Caco-2 (cell line): ENCODE measurements around the gene UBE2H. TPM values are rescaled to one million over a fixed set of nuclear protein-coding genes. Genes with fewer than 3 reads are reported as not detected.
"Not testable (repeated sequence)": the region's sequence is repeated elsewhere in the genome, so short reads cannot be mapped to it uniquely, and the experiment has no call there.

Experiments
- BruUV-seq: library from RNA; stranded (reverse); fragments of 400-500 nt; replicated peaks from 2 replicates; lab custom pipeline; 2021; lab: Mats Ljungman, UMichigan
- CTCF ChIA-PET: fragments of 300-600 bp; sonication (Branson Sonifier 250); formaldehyde crosslinking; loops from one replicate; lab custom pipeline; 2022; ENCODE audit warnings: antibody characterized with exemption; lab: Charles Lee
- POLR2A ChIA-PET: fragments of 300-600 bp; sonication (Branson Sonifier 250); formaldehyde crosslinking; loops from one replicate; lab custom pipeline; 2022; ENCODE audit warnings: antibody characterized with exemption; lab: Charles Lee
- DNase-seq, 2 experiments: peaks; one replicate each; pipeline versions ENCODE4 v3.0.0 to v3.0.0-alpha.2; 2020 to 2022
- H3K27me3 ChIP-seq: replicated peaks from 2 replicates; pipeline ENCODE4 v1.6.0; 2011; ENCODE audit warnings: low read length; ENCODE audit not compliant: control insufficient read depth, insufficient read depth
- H3K36me3 ChIP-seq: 2 replicates; pipeline ENCODE4 v1.5.1; 2011; ENCODE audit warnings: low read length; ENCODE audit not compliant: control insufficient read depth, insufficient read depth
- H3K4me1 ChIP-seq: fragments of 250-450 bp; sonication (Bioruptor Pico); 2 replicates; pipeline ENCODE4 v1.5.1; 2020; ENCODE audit warnings: mild to moderate bottlenecking
- H3K4me3 ChIP-seq: 2 replicates; pipeline ENCODE4 v1.5.1; 2011; ENCODE audit warnings: low read depth, mild to moderate bottlenecking, control low read depth, low read length
- H3K9me3 ChIP-seq: fragments of 250-450 bp; sonication (Bioruptor Pico); 2 replicates; pipeline ENCODE4 v1.5.1; 2020; ENCODE audit warnings: mild to moderate bottlenecking, moderate library complexity
- H3K27ac Mint-ChIP-seq: one replicate; pipeline ENCODE4 v1.8.0; 2022; ENCODE audit warnings: mixed read lengths; ENCODE audit not compliant: unreplicated experiment
- H3K27me3 Mint-ChIP-seq: one replicate; pipeline ENCODE4 v1.8.0; 2022; ENCODE audit warnings: mixed read lengths; ENCODE audit not compliant: insufficient read depth, unreplicated experiment
- H3K36me3 Mint-ChIP-seq: one replicate; pipeline ENCODE4 v1.8.0; 2022; ENCODE audit warnings: mild to moderate bottlenecking, mixed read lengths; ENCODE audit not compliant: insufficient read depth, unreplicated experiment
- H3K4me1 Mint-ChIP-seq: one replicate; pipeline ENCODE4 v1.8.0; 2022; ENCODE audit warnings: low read depth, mixed read lengths; ENCODE audit not compliant: unreplicated experiment
- H3K4me3 Mint-ChIP-seq: one replicate; pipeline ENCODE4 v1.8.0; 2022; ENCODE audit warnings: mild to moderate bottlenecking, moderate library complexity, mixed read lengths; ENCODE audit not compliant: unreplicated experiment
- H3K9me3 Mint-ChIP-seq: one replicate; pipeline ENCODE4 v1.8.0; 2022; ENCODE audit warnings: mixed read lengths; ENCODE audit not compliant: unreplicated experiment
- CTCF ChIP-seq, 2 experiments: fragments of 200-600 bp in 1 of 2; IDR thresholded peaks; 1 replicate in 1 of 2; 2 replicates in 1 of 2; pipeline versions ENCODE4 v1.5.1 to v1.8.0; 2011 to 2022; ENCODE audit warnings: antibody characterized with exemption in 1 of 2, control low read depth in 1 of 2, inconsistent platforms in 1 of 2, low read depth in 1 of 2, low read length in 1 of 2, mild to moderate bottlenecking in 1 of 2, moderate library complexity in 1 of 2; ENCODE audit not compliant: insufficient read depth in 1 of 2, severe bottlenecking in 1 of 2, unreplicated experiment in 1 of 2
- intact Hi-C: fragments of 100-400 bp; cut with micrococcal nuclease; formaldehyde crosslinking; loops from one replicate; pipeline ENCODE4 v1.10.0; 2022; ENCODE audit not compliant: unreplicated experiment
- total RNA-seq: library from RNA; stranded (reverse); gene quantifications from 2 replicates; pipeline ENCODE4 v1.2.3, GENCODE V29; 2022

Gene UBE2H
- total RNA-seq, 1 experiment from 2014 or later: 35.7 TPM

- H3K9me3 Mint-ChIP-seq: no peaks in the 10 kb centered on the region
Measured at GRCh38 chr7:129836983-129837382, 115.8 kb downstream of the UBE2H start.

GRCh38 chr7:129835569-129835968, 117.2 kb downstream of the UBE2H start:
- intact Hi-C loops: no loop called here
- ChIA-PET CTCF (no interaction called here), POLR2A (interaction anchor here (0.6 kb wide), 1 partner anchor 180 kb away, joined by 4 read pairs; no protein-coding TSS in a partner anchor)
- no peak overlapping the region for H3K4me3 ChIP-seq
- Mint-ChIP-seq H3K27ac (no peak overlapping the region), H3K36me3 (peaks cover 44% of the 10 kb centered on the region), H3K4me1 (peaks cover 20% of the 10 kb centered on the region), H3K4me3 (no peak overlapping the region), H3K27me3 (no peaks in the 10 kb centered on the region), H3K9me3 (no peaks in the 10 kb centered on the region)
- H3K4me1 ChIP-seq: peaks cover 19% of the 10 kb centered on the region
- H3K9me3 ChIP-seq: no peaks in the 10 kb centered on the region
- peaks cover 1% of the 10 kb centered on the region; the same call in 1 of the 2 replicates for H3K36me3 ChIP-seq
- no peak for TF ChIP-seq CTCF (IDR thresholded peaks at IDR 0.05; ENCODE audit: insufficient read depth in 1 of 2, low read depth in 1 of 2, low read length in 1 of 2, severe bottlenecking in 1 of 2, unreplicated experiment in 1 of 2)
- DNase-seq: no peak
- BruUV-seq: no TSS peak
- H3K27me3 ChIP-seq: no peaks in the 10 kb centered on the region

More at GRCh38 chr7:129836983-129837382, 115.8 kb downstream of the UBE2H start:
- no peak for DNase-seq
- Histone ChIP-seq H3K9me3 (no peaks in the 10 kb centered on the region), H3K4me1 (peaks cover 5% of the 10 kb centered on the region), H3K36me3 (peaks cover 1% of the 10 kb centered on the region; the same call in 1 of the 2 replicates), H3K4me3 (no peak overlapping the region), H3K27me3 (no peaks in the 10 kb centered on the region)
- BruUV-seq: no TSS peak
- intact Hi-C loops: no loop called here
- H3K4me1 Mint-ChIP-seq: peaks cover 7% of the 10 kb centered on the region
- no peak for TF ChIP-seq CTCF (IDR thresholded peaks at IDR 0.05; ENCODE audit: insufficient read depth in 1 of 2, low read depth in 1 of 2, low read length in 1 of 2, severe bottlenecking in 1 of 2, unreplicated experiment in 1 of 2)
- peaks cover 37% of the 10 kb centered on the region for H3K36me3 Mint-ChIP-seq
- CTCF ChIA-PET: interaction anchor here (0.6 to 0.8 kb wide), 2 partner anchors 51 to 178 kb away, joined by 3 to 5 read pairs; no protein-coding TSS in a partner anchor
- no peaks in the 10 kb centered on the region for H3K27me3 Mint-ChIP-seq
- POLR2A ChIA-PET: no interaction called here
- no peak overlapping the region for H3K27ac Mint-ChIP-seq
- no peak overlapping the region for H3K4me3 Mint-ChIP-seq

GRCh38 chr7:129833353-129833752, 119.4 kb downstream of the UBE2H start:
- H3K4me1 Mint-ChIP-seq: peaks cover 22% of the 10 kb centered on the region
- POLR2A ChIA-PET: not testable (repeated sequence)

More at GRCh38 chr7:129833353-129833752, 119.4 kb downstream of the UBE2H start:
- H3K4me3 Mint-ChIP-seq, H3K9me3 Mint-ChIP-seq, intact Hi-C loops, DNase-seq, H3K4me3 ChIP-seq, H3K9me3 ChIP-seq, H3K27me3 ChIP-seq, H3K27ac Mint-ChIP-seq, H3K27me3 Mint-ChIP-seq, H3K36me3 ChIP-seq: not testable (repeated sequence)
- peaks cover 40% of the 10 kb centered on the region for H3K36me3 Mint-ChIP-seq
- peaks cover 25% of the 10 kb centered on the region for H3K4me1 ChIP-seq
- BruUV-seq: TSS peak; percentile 37
- CTCF ChIA-PET: interaction anchor here (0.7 kb wide), 1 partner anchor 85 kb away, joined by 3 read pairs; no protein-coding TSS in a partner anchor
